OCI-LY1 (cell line): ENCODE measurements around the gene GSK3B.

Experiments
- H2AFZ ChIP-seq: fragments of 200-600 bp; sonication (generic), shearing (Covaris generic); 2 replicates; pipeline ENCODE4 v1.6.0; 2014; ENCODE audit warnings: antibody characterized with exemption, mild to moderate bottlenecking, low read length
- H3F3A ChIP-seq: fragments of 200-600 bp; sonication (generic), shearing (Covaris generic); 2 replicates; pipeline ENCODE4 v1.6.0; 2014; ENCODE audit warnings: mild to moderate bottlenecking, antibody characterized with exemption, low read length, moderate library complexity; ENCODE audit not compliant: insufficient read depth
- H3K27ac ChIP-seq: fragments of 200-600 bp; sonication (generic); 2 replicates; pipeline ENCODE4 v1.5.1; 2014; ENCODE audit warnings: low read length, mixed run types, mild to moderate bottlenecking, low read depth; ENCODE audit not compliant: poor library complexity, severe bottlenecking
- H3K27me3 ChIP-seq: fragments of 200-600 bp; sonication (generic); 2 replicates; pipeline ENCODE4 v1.6.0; 2014; ENCODE audit warnings: antibody characterized with exemption, mild to moderate bottlenecking, low read length, moderate library complexity; ENCODE audit not compliant: insufficient read depth
- H3K36me3 ChIP-seq: fragments of 200-600 bp; sonication (generic); 2 replicates; pipeline ENCODE4 v1.6.1; 2014; ENCODE audit warnings: mild to moderate bottlenecking, antibody characterized with exemption, low read length, moderate library complexity, mixed read lengths; ENCODE audit not compliant: insufficient read depth
- H3K4me1 ChIP-seq: fragments of 200-600 bp; sonication (generic); 2 replicates; pipeline ENCODE4 v1.5.1; 2014; ENCODE audit warnings: mild to moderate bottlenecking, low read length, moderate library complexity; ENCODE audit not compliant: insufficient read depth, severe bottlenecking
- H3K4me2 ChIP-seq: fragments of 200-600 bp; sonication (generic), shearing (Covaris generic); 2 replicates; pipeline ENCODE4 v1.6.1; 2014; ENCODE audit warnings: low read length
- H3K4me3 ChIP-seq: fragments of 200-600 bp; sonication (generic); 2 replicates; pipeline ENCODE4 v1.5.1; 2014; ENCODE audit warnings: low read length, low read depth, mild to moderate bottlenecking, mixed read lengths; ENCODE audit not compliant: poor library complexity, severe bottlenecking
- H3K79me2 ChIP-seq: fragments of 200-600 bp; shearing (Covaris generic); 2 replicates; pipeline ENCODE4 v1.6.1; 2016; ENCODE audit warnings: mixed run types, low read length, mixed read lengths; ENCODE audit not compliant: insufficient read depth
- H3K9ac ChIP-seq: fragments of 200-600 bp; sonication (generic), shearing (Covaris generic); 2 replicates; pipeline ENCODE4 v1.6.1; 2014; ENCODE audit warnings: mild to moderate bottlenecking, low read length, mixed read lengths
- H3K9me2 ChIP-seq: fragments of 200-600 bp; sonication (generic), shearing (Covaris generic); 2 replicates; pipeline ENCODE4 v1.6.1; 2014; ENCODE audit warnings: low read depth, mild to moderate bottlenecking, low read length, mixed read lengths
- H3K9me3 ChIP-seq: fragments of 200-600 bp; shearing (Covaris generic); 2 replicates; pipeline ENCODE4 v1.6.1; 2014; ENCODE audit warnings: low read length, mixed read lengths
- H4K20me1 ChIP-seq: fragments of 200-600 bp; sonication (generic), shearing (Covaris generic); 2 replicates; pipeline ENCODE4 v1.6.0; 2016; ENCODE audit warnings: mild to moderate bottlenecking, low read length; ENCODE audit not compliant: insufficient read depth
- EZH2 ChIP-seq: fragments of 200-600 bp; sonication (generic), shearing (Covaris generic); IDR thresholded peaks from 2 replicates; pipeline ENCODE4 v1.8.0; 2017; ENCODE audit warnings: borderline replicate concordance, mixed run types, mild to moderate bottlenecking, antibody characterized with exemption, low read length, moderate library complexity, mixed read lengths
- TF ChIP-seq, protein P1 (sequence below): fragments of 200-600 bp; sonication (generic), shearing (Covaris generic); IDR thresholded peaks from 2 replicates; pipeline ENCODE4 v1.5.1; 2017; ENCODE audit warnings: mild to moderate bottlenecking, antibody characterized with exemption, low read length, moderate library complexity, mixed read lengths

Gene GSK3B

DNA sequence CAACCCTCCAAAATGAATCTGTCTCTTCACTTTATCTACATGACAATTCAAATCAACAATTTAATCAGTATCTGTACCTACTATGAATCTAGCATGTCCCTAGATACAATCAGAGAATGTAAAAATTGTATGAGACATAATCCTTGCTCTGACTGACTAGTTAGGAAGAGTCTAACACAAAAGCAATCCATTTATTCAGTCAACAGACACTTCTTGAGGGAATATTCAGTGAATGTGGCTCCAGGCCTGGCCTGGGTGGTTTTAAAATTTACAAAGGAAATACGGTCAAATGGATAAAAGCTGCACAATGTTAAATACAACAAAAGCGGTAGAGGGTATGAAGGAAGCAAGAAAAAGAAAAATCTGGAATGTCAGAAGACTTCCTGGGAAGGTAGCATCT is 45.2 kb downstream of the GSK3B start:
- Histone ChIP-seq H3K27ac (no peak overlapping the region), H3K9me2 (no peaks in the 10 kb centered on the region), H3K4me3 (no peak overlapping the region), H3K4me1 (peaks cover 29% of the 10 kb centered on the region), H4K20me1 (0 out of 2 replicates have a peak, but pooled peaks cover 3% of the 10 kb centered on the region), H3K9me3 (peaks cover 20% of the 10 kb centered on the region), H3K27me3 (no peaks in the 10 kb centered on the region), H3K36me3 (peaks cover 22% of the 10 kb centered on the region), H3K79me2 (peaks cover 78% of the 10 kb centered on the region), H2AFZ (no peak overlapping the region), H3K4me2 (no peak overlapping the region), H3F3A (peaks cover 3% of the 10 kb centered on the region; the same call in 1 of the 2 replicates), H3K9ac (no peak overlapping the region)
- TF ChIP-seq EZH2 = no peak
- TF ChIP-seq, protein P1, sequence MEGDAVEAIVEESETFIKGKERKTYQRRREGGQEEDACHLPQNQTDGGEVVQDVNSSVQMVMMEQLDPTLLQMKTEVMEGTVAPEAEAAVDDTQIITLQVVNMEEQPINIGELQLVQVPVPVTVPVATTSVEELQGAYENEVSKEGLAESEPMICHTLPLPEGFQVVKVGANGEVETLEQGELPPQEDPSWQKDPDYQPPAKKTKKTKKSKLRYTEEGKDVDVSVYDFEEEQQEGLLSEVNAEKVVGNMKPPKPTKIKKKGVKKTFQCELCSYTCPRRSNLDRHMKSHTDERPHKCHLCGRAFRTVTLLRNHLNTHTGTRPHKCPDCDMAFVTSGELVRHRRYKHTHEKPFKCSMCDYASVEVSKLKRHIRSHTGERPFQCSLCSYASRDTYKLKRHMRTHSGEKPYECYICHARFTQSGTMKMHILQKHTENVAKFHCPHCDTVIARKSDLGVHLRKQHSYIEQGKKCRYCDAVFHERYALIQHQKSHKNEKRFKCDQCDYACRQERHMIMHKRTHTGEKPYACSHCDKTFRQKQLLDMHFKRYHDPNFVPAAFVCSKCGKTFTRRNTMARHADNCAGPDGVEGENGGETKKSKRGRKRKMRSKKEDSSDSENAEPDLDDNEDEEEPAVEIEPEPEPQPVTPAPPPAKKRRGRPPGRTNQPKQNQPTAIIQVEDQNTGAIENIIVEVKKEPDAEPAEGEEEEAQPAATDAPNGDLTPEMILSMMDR = no peak

DNA sequence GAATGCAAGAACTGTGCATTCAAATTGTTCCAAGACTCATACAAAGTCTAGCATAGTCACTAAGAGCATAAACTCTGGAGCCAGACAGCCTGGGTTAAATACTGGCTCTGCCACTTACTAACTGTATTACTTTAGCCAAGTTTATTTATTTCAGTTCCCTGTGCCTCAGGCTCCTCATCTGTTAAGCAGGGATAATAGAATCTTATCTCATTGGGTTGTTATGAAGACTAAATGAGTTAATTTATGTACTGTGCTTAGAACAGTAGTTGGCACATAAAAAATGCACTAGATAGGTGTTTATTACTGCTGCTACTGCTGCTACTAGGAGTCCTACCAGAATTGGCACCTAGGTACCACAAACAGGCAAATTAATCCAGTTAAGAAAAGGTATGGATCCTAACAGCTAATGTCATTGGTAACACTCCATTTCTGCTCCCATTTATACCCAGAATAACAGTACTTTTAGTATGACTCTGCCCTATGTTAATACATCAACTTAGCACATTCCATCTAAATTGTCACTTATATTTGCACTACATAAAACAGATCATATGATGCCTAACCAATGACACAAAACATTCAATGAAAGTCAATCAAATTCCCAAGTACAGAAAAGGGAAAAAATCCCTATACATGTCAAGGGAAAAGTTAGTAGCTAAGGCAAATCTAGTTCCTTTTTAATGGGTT is 45.7 kb downstream of the GSK3B start:
- peaks cover 82% of the 10 kb centered on the region for H3K79me2 ChIP-seq
- H3K27me3 ChIP-seq = no peaks in the 10 kb centered on the region
- H3K4me2 ChIP-seq = no peak overlapping the region
- H3K9ac ChIP-seq = no peak overlapping the region
- no peak overlapping the region for H2AFZ ChIP-seq
- H4K20me1 ChIP-seq = 0 out of 2 replicates have a peak, but pooled peaks cover 3% of the 10 kb centered on the region
- TF ChIP-seq, protein P1 = no peak
- no peak for TF ChIP-seq EZH2
- H3K9me3 ChIP-seq = peaks cover 17% of the 10 kb centered on the region
- peaks cover 29% of the 10 kb centered on the region for H3K4me1 ChIP-seq
- H3K36me3 ChIP-seq = peaks cover 16% of the 10 kb centered on the region
- H3K27ac ChIP-seq = no peak overlapping the region
- no peak overlapping the region for H3K4me3 ChIP-seq
- H3F3A ChIP-seq = peaks cover 3% of the 10 kb centered on the region; the same call in 1 of the 2 replicates
- H3K9me2 ChIP-seq = no peaks in the 10 kb centered on the region

- no peak overlapping the region for H3K9ac ChIP-seq
- TF ChIP-seq, protein P1 = no peak
- TF ChIP-seq EZH2 = no peak
- no peaks in the 10 kb centered on the region for H3K27me3 ChIP-seq
- no peak overlapping the region for H3K4me2 ChIP-seq
- H3K9me2 ChIP-seq = no peaks in the 10 kb centered on the region
- peaks cover 11% of the 10 kb centered on the region; the same call in 1 of the 2 replicates for H3K36me3 ChIP-seq
- no peak overlapping the region for H2AFZ ChIP-seq
- H3K79me2 ChIP-seq = peaks cover 84% of the 10 kb centered on the region
- no peak overlapping the region for H3K27ac ChIP-seq
- H3F3A ChIP-seq = peaks cover 3% of the 10 kb centered on the region; the same call in 1 of the 2 replicates
- H4K20me1 ChIP-seq = 0 out of 2 replicates have a peak, but pooled peaks cover 3% of the 10 kb centered on the region
- peaks cover 27% of the 10 kb centered on the region for H3K4me1 ChIP-seq
- H3K4me3 ChIP-seq = no peak overlapping the region
- peaks cover 17% of the 10 kb centered on the region for H3K9me3 ChIP-seq
Measured at GRCh38 chr3:120047686-120048085, 46.6 kb downstream of the GSK3B start.
